GM23338 (cell line): ENCODE data around the gene COA7. TPM values are rescaled to one million over a fixed set of nuclear protein-coding genes. Genes with fewer than 3 reads are reported as not detected.
"Not testable (repeated sequence)": the region's sequence is repeated elsewhere in the genome, so short reads cannot be mapped to it uniquely, and the experiment has no call there.

Source experiments
- ATAC-seq: fragments of 200-7000 bp; cut with Tn5 transposase; 3 replicates; pipeline ENCODE4 v1.9.1; 2020
- DNase-seq: peaks from one replicate; pipeline ENCODE4 v3.0.0-alpha.2; 2015; ENCODE audit warnings: low spot score
- H2AFZ ChIP-seq: fragments of 200-600 bp; sonication (generic); 2 replicates; pipeline ENCODE4 v1.8.0; 2016; ENCODE audit warnings: antibody characterized with exemption, mild to moderate bottlenecking, moderate library complexity
- H3F3A ChIP-seq: fragments of 200-600 bp; sonication (generic); replicated peaks from 2 replicates; pipeline ENCODE4 v1.8.0; 2017; ENCODE audit warnings: antibody characterized with exemption, mixed run types, low read depth
- H3K27ac ChIP-seq: fragments of 200-600 bp; sonication (generic); 2 replicates; pipeline ENCODE4 v1.6.1; 2016; ENCODE audit warnings: low read depth
- H3K27me3 ChIP-seq: fragments of 200-600 bp; sonication (generic); 2 replicates; pipeline ENCODE4 v1.8.0; 2016; ENCODE audit warnings: mild to moderate bottlenecking, mixed run types, moderate library complexity; ENCODE audit not compliant: insufficient read depth
- H3K36me3 ChIP-seq: fragments of 200-600 bp; sonication (generic); 2 replicates; pipeline ENCODE4 v1.8.0; 2016; ENCODE audit warnings: mild to moderate bottlenecking; ENCODE audit not compliant: insufficient read depth
- H3K4me1 ChIP-seq: fragments of 200-600 bp; sonication (generic); 2 replicates; pipeline ENCODE4 v1.8.0; 2016; ENCODE audit warnings: mild to moderate bottlenecking, moderate library complexity; ENCODE audit not compliant: insufficient read depth
- H3K4me2 ChIP-seq: fragments of 200-600 bp; sonication (generic); 2 replicates; pipeline ENCODE4 v1.7.1; 2017; ENCODE audit warnings: mixed run types
- H3K4me3 ChIP-seq: fragments of 200-600 bp; sonication (generic); 2 replicates; pipeline ENCODE4 v1.6.1; 2016; ENCODE audit warnings: mixed run types
- H3K79me2 ChIP-seq: fragments of 200-600 bp; sonication (generic); replicated peaks from 2 replicates; pipeline ENCODE4 v1.8.0; 2017; ENCODE audit warnings: mild to moderate bottlenecking; ENCODE audit not compliant: insufficient read depth
- H3K9me2 ChIP-seq: fragments of 200-600 bp; sonication (generic); 2 replicates; pipeline ENCODE4 v1.8.0; 2017; ENCODE audit not compliant: insufficient read depth
- H4K20me1 ChIP-seq: fragments of 200-600 bp; sonication (generic); replicated peaks from 2 replicates; pipeline ENCODE4 v1.8.0; 2017; ENCODE audit warnings: mild to moderate bottlenecking; ENCODE audit not compliant: insufficient read depth
- H3K27ac Mint-ChIP-seq: 2 replicates; pipeline ENCODE4 v1.8.0; 2020; ENCODE audit warnings: inconsistent platforms, mild to moderate bottlenecking, moderate library complexity, mixed read lengths
- H3K27me3 Mint-ChIP-seq: 3 replicates; pipeline ENCODE4 v1.8.0; 2022; ENCODE audit warnings: low read depth, mild to moderate bottlenecking, moderate library complexity, mixed read lengths, inconsistent platforms; ENCODE audit not compliant: insufficient read depth, poor library complexity
- H3K36me3 Mint-ChIP-seq: 3 replicates; pipeline ENCODE4 v1.8.0; 2021; ENCODE audit warnings: low read depth, mild to moderate bottlenecking, inconsistent platforms, moderate library complexity, mixed read lengths
- H3K4me1 Mint-ChIP-seq: 3 replicates; pipeline ENCODE4 v1.8.0; 2020; ENCODE audit warnings: mild to moderate bottlenecking, inconsistent platforms, mixed read lengths
- H3K4me3 Mint-ChIP-seq: 3 replicates; pipeline ENCODE4 v1.8.0; 2021; ENCODE audit warnings: moderate library complexity, mild to moderate bottlenecking, inconsistent platforms, mixed read lengths
- H3K9me3 Mint-ChIP-seq: 3 replicates; pipeline ENCODE4 v1.8.0; 2020; ENCODE audit warnings: moderate library complexity, mild to moderate bottlenecking, inconsistent platforms, mixed read lengths
- CTCF ChIP-seq, 2 experiments: fragments of 200-600 bp in 1 of 2; sonication (generic) in 1 of 2; conservative IDR thresholded peaks; 2 replicates each; pipeline versions ENCODE4 v1.5.1 to v1.6.1; 2016 to 2017; ENCODE audit warnings: antibody characterized with exemption in 2 of 2, low read depth in 2 of 2, mild to moderate bottlenecking in 2 of 2, moderate library complexity in 1 of 2
- ETS1 ChIP-seq: IDR thresholded peaks from 2 replicates; pipeline ENCODE4 v1.6.1; 2016; ENCODE audit warnings: antibody characterized with exemption
- EZH2 ChIP-seq: fragments of 200-600 bp; sonication (generic); IDR thresholded peaks from one replicate; pipeline ENCODE4 v1.8.0; 2017; ENCODE audit warnings: antibody characterized with exemption, mild to moderate bottlenecking, low read depth; ENCODE audit not compliant: unreplicated experiment
- EZH2phosphoT487 ChIP-seq: fragments of 200-600 bp; sonication (generic); IDR thresholded peaks from one replicate; pipeline ENCODE4 v1.8.1; 2018; ENCODE audit warnings: antibody characterized with exemption; ENCODE audit not compliant: unreplicated experiment
- JUNB ChIP-seq: IDR thresholded peaks from one replicate; pipeline ENCODE4 v1.6.1; 2016; ENCODE audit warnings: antibody characterized with exemption; ENCODE audit not compliant: unreplicated experiment
- NANOG ChIP-seq: IDR thresholded peaks from 2 replicates; pipeline ENCODE4 v1.6.1; 2016; ENCODE audit warnings: antibody characterized with exemption, borderline replicate concordance
- POLR2AphosphoS5 ChIP-seq: IDR thresholded peaks from 2 replicates; pipeline ENCODE4 v1.6.1; 2016; ENCODE audit warnings: antibody characterized with exemption, low read depth
- STAT1 ChIP-seq: IDR thresholded peaks from one replicate; pipeline ENCODE4 v1.6.1; 2016; ENCODE audit warnings: antibody characterized with exemption; ENCODE audit not compliant: unreplicated experiment
- ZNF114 ChIP-seq: fragments of 250-450 bp; sonication (Bioruptor Pico); IDR thresholded peaks from 2 replicates; pipeline ENCODE4 v1.5.0; 2020; ENCODE audit warnings: mild to moderate bottlenecking, moderate library complexity
- ZNF331 ChIP-seq: fragments of 250-450 bp; sonication (Bioruptor Pico); IDR thresholded peaks from 2 replicates; pipeline ENCODE4 v1.5.0; 2020; ENCODE audit warnings: low read depth, mild to moderate bottlenecking, moderate library complexity
- polyA plus RNA-seq: library from polyadenylated mRNA; unstranded; fragments of >200 nt; fragmentation: Nextera tagmentation; extraction: Ambion mirVana; gene quantifications from 2 replicates; pipeline ENCODE4 v1.2.1, GENCODE V29; 2016
- total RNA-seq: library from RNA; depleted of rRNA; stranded (reverse); fragments of >200 nt; shearing (Covaris generic); gene quantifications from 2 replicates; pipeline ENCODE4 v1.2.3, GENCODE V29; 2014

The COA7 gene
- total and polyA plus RNA-seq, 2 experiments from 2014 or later: 19.7 to 27.5 TPM

GRCh38 chr1:52686830-52687229, 11.3 kb downstream of the COA7 start:
- peaks cover 8% of the 10 kb centered on the region for H3K36me3 ChIP-seq
- H3K4me1 Mint-ChIP-seq: peaks cover 3% of the 10 kb centered on the region; the same call in 2 of the 3 replicates
- H3K9me3 Mint-ChIP-seq: no peaks in the 10 kb centered on the region; the same call in 2 of the 3 replicates
- H3K9me2 ChIP-seq: no peaks in the 10 kb centered on the region
- H3K4me1 ChIP-seq: no peaks in the 10 kb centered on the region
- peaks cover 11% of the 10 kb centered on the region for H3K79me2 ChIP-seq
- H3K27me3 Mint-ChIP-seq: peaks cover 1% of the 10 kb centered on the region
- no peaks in the 10 kb centered on the region for H3K27me3 ChIP-seq
- no peak for TF ChIP-seq EZH2phosphoT487
- no peak for TF ChIP-seq NANOG
- TF ChIP-seq STAT1: no peak
- TF ChIP-seq POLR2AphosphoS5: no peak
- TF ChIP-seq EZH2: no peak
- no peak for TF ChIP-seq ZNF114 (CRISPR knock-in tag)
- TF ChIP-seq JUNB: no peak
- no peak overlapping the region for H3K4me3 Mint-ChIP-seq
- peak overlapping the region; percentile 68; the same call in 1 of the 2 replicates for H3K27ac ChIP-seq
- H3K4me3 ChIP-seq: no peak overlapping the region
- H4K20me1 ChIP-seq: peaks cover 19% of the 10 kb centered on the region
- no peak overlapping the region for H2AFZ ChIP-seq
- H3K36me3 Mint-ChIP-seq: peaks cover 62% of the 10 kb centered on the region
- DNase-seq (no peak), ATAC-seq (no peak)
- peaks cover 15% of the 10 kb centered on the region for H3F3A ChIP-seq
- no peak overlapping the region for H3K27ac Mint-ChIP-seq
- H3K4me2 ChIP-seq: no peak overlapping the region

- peaks cover 58% of the 10 kb centered on the region for H3K36me3 Mint-ChIP-seq
- not testable (repeated sequence) for H3K4me3 ChIP-seq, H3K4me3 Mint-ChIP-seq, H3K4me1 Mint-ChIP-seq, H3K9me3 Mint-ChIP-seq, H3K9me2 ChIP-seq, H3K4me1 ChIP-seq, H3K36me3 ChIP-seq, H3K27me3 Mint-ChIP-seq, H2AFZ ChIP-seq, H3K27me3 ChIP-seq, H3K4me2 ChIP-seq
- peak overlapping the region; percentile 26; the same call in 1 of the 2 replicates for H3K27ac Mint-ChIP-seq
- DNase-seq (peak; percentile 84), ATAC-seq (peak; percentile 95)
- Histone ChIP-seq H3K27ac (0 out of 2 replicates have a peak overlapping the region, but pooled peaks have one; percentile 68), H4K20me1 (peaks cover 16% of the 10 kb centered on the region), H3F3A (peaks cover 15% of the 10 kb centered on the region), H3K79me2 (peaks cover 11% of the 10 kb centered on the region; the same call in 1 of the 2 replicates)
- peak; percentile 87 to 90 for TF ChIP-seq CTCF (conservative IDR thresholded peaks at IDR 0.05; ENCODE audit: low read depth in 2 of 2)
Observed at GRCh38 chr1:52686261-52686751, 11.8 kb downstream of the COA7 start.

- Mint-ChIP-seq H3K9me3 (no peaks in the 10 kb centered on the region; the same call in 2 of the 3 replicates), H3K4me3 (no peak overlapping the region)
- TF ChIP-seq ZNF114 (CRISPR knock-in tag) (no peak), NANOG (no peak), ZNF331 (CRISPR knock-in tag) (no peak), JUNB (no peak), EZH2 (no peak), STAT1 (no peak), ETS1 (no peak), POLR2AphosphoS5 (no peak)
Observed at GRCh38 chr1:52684545-52684944, 13.6 kb downstream of the COA7 start.

More at GRCh38 chr1:52684545-52684944, 13.6 kb downstream of the COA7 start:
- Histone ChIP-seq H3F3A (peaks cover 15% of the 10 kb centered on the region), H3K9me2 (no peaks in the 10 kb centered on the region), H2AFZ (no peak overlapping the region), H3K4me2 (no peak overlapping the region), H3K4me3 (no peak overlapping the region), H3K27ac (no peak overlapping the region), H4K20me1 (peaks cover 12% of the 10 kb centered on the region), H3K4me1 (no peaks in the 10 kb centered on the region; the same call in 1 of the 2 replicates), H3K79me2 (peaks cover 11% of the 10 kb centered on the region; the same call in 1 of the 2 replicates), H3K36me3 (0 out of 2 replicates have a peak, but pooled peaks cover 4% of the 10 kb centered on the region), H3K27me3 (no peaks in the 10 kb centered on the region)
- Mint-ChIP-seq H3K27ac (no peak overlapping the region), H3K27me3 (peaks cover 8% of the 10 kb centered on the region), H3K4me1 (peaks cover 10% of the 10 kb centered on the region; the same call in 2 of the 3 replicates), H3K36me3 (peaks cover 45% of the 10 kb centered on the region)
- DNase-seq: no peak
- ATAC-seq: no peak
